ENCODE data around the gene MYF5.

The MYF5 gene

DNA sequence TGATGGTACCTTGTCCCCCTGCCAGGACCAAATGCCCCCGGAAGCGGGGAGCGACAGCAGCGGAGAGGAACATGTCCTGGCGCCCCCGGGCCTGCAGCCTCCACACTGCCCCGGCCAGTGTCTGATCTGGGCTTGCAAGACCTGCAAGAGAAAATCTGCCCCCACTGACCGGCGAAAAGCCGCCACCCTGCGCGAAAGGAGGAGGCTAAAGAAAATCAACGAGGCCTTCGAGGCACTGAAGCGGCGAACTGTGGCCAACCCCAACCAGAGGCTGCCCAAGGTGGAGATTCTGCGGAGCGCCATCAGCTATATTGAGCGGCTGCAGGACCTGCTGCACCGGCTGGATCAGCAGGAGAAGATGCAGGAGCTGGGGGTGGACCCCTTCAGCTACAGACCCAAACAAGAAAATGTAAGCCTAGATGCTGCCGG is 8.9 kb upstream of the MYF5 start:
- no peak for DNase-seq (ENCODE audit: low spot score)

DNA sequence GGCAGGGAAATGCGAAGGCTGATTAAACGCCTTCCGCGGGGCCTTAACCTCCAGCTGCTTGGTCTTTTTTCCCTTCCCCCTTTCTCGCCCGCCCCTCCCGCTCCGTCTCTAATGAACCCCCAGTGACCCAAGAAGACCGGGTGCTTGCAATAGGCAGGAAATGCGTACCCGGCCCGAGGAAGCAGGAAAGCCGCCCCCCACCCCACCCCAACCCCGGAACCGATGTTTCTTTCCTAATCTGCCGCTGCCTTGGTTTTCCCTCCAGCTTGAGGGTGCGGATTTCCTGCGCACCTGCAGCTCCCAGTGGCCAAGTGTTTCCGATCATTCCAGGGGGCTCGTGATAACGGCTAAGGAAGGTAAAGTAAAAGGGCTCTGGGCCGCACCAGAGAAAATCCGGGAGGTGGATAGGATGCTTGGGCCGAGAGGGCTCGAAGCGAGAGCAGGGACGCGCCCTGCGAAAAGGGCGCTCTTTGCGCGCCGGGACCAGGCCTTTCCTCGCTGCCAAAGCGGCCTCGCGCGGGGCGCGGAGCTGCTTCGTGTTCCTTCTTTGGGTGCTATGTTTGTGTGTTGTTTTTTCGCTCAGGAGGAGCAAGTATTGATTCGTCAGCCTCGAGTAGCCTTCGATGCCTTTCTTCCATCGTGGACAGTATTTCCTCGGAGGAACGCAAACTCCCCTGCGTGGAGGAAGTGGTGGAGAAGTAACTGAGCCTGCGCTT is 8.3 kb upstream of the MYF5 start:
- peak; percentile 14 for DNase-seq (ENCODE audit: low spot score)

DNA sequence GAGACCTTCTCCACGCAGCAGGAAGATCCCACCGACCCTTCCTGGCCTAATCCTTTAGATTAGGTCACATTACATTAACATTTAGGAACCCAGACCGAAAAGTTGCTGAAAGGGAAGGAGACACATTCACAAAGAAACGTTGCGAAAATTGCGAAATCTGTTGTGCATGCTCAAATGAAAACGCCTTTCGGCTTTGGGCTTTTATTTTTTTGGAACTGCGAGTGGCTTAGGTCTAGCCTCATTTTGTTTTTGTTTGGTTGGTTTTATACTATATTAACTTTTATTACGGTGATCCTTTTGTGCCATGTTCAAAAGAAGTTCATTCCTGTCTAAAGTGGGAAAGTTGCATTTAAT is 7.8 kb upstream of the MYF5 start:
- DNase-seq (ENCODE audit: low spot score) = no peak

DNA sequence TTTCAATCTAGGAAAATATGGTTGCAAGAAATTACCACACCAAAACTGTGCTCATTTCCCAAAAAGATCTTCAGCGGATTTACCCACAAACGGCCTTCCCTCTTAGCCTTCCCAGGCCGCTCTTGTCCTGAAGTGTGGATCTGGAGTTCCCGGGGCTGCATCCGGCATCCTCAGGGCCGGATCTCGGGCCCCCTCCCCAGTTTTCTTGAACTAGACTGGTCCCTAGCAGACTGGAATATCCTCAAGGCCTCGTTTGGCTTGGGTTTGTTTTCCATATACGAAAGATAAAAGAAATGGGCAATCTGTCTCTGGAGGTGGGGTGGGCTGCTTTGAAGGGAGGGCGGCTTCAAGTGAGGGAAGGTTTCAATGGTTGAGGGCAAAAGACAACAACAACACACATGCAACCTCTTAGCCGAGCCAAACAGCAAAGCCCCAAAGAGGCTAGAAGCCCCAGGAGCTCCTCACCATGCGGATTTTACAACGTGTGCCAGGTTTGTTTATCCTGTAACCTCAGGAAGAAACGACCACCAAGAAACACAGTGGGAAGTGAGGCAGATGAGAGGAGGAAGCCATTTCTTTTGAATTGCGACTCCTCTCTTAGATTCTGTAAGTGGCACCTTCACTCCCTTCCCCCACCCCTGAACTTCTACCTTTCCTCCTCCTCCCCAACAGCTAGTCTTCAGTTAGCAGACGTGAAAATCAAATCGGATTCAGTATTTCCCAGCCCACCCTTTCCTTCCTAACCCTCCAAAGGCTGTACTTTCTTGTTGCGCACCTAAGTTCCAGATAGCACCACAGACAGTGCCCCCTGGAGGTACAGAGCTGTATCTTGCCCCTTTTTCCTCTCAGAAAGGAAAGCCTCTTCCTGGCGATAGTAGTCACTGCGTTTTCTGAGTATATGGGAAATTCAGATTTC is 6.6 kb upstream of the MYF5 start:
- DNase-seq (ENCODE audit: low spot score) = no peak

DNA sequence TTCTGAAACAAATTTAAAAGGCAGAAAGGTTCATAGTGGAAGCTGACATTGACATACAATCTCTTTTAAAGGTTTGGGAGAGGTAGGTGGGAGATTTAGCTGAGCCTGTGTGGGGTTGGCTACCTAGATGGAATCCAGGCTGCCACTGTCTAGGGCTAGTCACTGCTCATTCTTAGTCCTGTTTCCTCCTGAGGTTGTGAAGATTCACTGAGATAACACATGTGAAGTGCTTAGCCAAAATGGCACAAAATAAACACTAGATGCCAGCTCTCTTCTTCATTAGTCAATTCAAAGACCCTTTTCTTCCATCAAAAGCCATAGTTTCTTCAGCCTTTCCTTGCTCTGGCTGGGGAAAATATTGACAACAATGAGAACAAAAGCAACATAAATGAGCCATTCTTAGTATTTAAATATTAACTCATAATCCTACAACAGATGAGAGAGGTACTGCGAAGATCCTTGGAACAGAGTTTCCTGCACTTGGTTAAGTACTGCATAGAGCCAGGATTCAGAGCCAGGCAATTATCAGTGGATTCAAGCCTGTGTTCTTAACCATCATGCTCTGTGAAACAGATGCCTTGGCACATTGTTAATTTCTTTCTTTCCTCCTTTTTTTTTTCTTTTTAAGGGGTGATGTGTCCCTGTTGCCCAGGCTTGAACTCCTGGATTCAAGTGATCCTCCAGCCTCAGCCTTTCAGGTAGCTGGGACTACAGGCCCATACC is 5.8 kb upstream of the MYF5 start:
- no peak for DNase-seq (ENCODE audit: low spot score)

DNA sequence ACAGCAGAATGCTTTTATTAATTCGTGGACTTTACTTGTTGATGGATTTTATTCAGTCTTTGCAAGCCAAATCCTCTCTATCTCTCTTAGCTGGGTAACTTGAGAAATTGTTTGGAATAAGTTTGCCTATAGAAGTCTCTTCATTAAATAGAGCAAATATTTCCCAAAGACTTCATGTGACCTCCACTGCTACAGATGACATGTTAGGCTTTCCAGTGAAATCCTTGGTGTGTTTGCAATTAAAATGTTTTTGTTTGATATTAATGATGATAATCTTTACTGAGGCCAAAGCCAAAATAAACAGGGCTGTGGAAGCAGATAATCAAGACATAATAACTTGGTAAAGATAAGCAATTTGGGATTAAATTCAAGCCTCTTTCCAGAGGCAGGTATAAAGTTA is 4.8 kb upstream of the MYF5 start:
- DNase-seq (ENCODE audit: low spot score) = no peak

DNA sequence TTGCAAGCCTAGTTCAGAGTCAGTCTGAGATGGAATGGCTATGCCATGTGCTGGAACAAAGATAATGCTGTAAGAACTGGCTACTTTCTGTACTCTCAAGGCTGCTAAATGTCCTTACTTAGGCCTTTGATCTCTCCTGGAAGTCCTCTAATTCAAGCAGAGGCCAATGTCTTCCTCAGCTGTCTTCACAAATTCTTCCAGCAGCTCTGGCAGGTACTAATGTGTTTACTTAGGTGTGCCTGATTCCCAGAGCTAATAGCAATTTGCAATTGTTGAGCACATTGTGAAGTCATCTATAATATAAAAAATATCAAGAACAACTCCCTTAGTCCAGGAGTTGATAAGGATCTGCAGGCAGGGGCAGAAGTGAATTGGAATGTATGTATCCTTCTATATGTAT is 3.8 kb upstream of the MYF5 start:
- no peak for DNase-seq (ENCODE audit: low spot score)

DNA sequence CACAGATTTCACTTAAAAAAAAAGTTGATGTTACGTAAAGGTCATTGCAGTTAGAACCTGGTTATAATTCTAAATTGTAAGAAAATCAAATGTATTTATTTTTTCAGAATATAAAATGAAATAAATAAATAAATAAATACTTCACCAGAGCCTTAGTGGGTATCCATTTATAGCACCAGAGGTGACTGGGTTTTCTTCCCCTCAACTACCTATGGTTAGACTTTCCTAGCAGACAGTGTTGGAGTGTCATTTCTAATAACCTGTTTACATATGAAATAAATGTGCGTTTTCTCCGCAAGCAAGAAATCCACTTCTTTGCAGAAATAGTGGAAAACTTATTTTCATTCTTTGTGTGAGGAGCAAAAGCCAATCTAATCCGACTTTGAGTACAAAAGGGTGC is 3.3 kb upstream of the MYF5 start:
- no peak for DNase-seq (ENCODE audit: low spot score)

DNA sequence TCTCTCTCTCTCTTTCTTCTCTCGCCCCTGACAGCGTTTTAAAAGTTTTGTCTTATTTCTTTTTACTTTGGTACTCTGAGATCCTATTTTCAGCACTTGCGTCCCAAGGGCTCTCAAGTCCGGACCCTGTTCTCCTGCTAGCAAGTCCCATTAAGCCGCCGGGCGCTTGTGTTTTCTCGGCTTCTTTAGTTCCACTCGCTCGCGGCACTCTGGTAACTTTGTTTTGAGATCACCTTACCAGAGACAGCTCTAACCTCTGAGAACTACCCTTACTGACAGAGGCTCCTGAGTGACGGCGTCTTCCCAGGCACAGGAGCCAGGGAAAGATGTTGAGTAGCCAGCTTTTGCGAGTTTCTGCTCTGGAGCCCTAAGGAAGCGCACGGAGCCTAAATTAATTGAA is 2.7 kb upstream of the MYF5 start:
- no peak for DNase-seq (ENCODE audit: low spot score)

DNA sequence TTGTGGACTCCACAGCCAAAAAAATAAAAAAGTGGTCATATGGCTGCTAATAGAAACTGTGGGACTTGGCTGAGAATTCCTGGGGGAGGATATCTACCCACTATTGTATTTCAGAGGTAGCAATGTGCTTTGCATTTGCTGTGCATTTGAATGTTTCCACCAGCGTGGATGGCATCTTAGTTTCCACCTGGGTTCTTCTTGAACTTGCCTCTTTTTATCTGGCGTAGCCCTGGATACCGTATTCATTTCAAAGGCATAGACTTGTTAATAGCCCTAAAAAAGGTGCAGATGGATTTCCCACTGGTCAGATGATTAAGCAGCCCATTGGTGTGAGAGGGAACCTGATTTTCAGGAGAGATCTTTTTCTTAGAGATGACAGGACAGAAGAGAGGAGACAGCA is 1.9 kb upstream of the MYF5 start:
- DNase-seq (ENCODE audit: low spot score) = no peak

DNA sequence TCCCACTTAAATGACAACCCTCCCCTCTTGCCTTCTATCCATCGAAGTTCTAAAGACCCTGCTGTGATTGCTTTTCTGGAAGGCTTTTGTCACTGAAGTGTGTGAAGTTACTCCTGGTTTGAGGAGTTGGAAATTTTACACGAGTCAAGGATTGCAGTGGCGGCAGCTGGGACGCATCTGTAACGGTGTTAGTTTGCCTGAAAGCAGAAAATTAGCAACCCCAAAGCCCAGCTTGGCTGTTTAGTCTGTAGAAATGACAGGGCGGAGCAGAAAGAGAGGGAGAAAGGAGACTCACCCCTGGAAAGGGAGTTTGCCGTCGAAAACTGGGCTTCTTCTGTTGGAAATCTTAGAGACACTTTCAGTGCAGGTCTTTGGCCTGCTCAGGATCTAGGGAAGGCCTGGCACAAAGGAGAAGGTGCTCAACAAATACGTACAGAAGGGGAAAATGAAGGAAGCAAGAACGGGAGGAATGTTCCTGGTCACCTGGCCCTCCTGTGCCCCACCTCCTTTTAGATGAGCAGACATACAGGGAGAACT is 931 bp upstream of the MYF5 start:
- DNase-seq (ENCODE audit: low spot score) = no peak

DNA sequence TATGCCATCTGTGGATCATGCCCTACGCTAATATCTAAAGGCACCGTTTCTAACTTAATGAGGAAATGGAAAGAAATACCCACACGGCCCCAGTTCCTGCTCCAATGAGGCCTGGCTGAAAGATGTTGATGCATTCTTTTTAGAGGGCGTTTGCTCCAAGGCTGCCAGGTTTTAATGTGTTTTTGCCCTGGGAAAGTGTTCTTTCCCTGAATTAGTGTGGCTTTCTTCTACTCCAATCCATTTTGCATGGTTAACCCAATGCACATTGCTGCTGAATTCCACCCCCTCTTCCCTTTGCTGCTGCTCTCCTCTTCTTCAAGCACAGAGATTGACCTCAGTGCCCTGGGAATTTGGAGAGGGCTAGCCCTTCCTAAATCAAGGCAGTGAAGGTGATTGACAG is 1.1 kb downstream of the MYF5 start:
- DNase-seq (ENCODE audit: low spot score) = no peak

DNA sequence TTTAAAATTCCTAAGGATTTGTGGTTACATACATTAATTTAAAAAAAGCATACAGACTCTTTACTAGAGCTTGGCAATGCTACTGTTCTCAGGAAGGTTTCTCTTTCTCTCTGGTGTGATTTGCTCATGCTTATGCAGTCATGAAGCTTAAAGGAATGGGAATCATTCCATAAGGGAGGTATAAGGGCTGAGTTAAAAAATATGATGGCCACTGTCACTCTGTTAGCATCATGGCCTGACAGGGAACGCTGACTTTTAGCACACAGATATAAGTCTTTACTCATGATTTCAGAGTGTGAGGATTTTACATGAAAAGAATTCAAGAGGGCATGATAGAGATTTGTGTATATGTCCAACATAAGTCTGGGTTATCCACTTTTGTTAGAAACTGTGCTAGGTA is 3.8 kb downstream of the MYF5 start:
- DNase-seq (ENCODE audit: low spot score) = no peak

DNA sequence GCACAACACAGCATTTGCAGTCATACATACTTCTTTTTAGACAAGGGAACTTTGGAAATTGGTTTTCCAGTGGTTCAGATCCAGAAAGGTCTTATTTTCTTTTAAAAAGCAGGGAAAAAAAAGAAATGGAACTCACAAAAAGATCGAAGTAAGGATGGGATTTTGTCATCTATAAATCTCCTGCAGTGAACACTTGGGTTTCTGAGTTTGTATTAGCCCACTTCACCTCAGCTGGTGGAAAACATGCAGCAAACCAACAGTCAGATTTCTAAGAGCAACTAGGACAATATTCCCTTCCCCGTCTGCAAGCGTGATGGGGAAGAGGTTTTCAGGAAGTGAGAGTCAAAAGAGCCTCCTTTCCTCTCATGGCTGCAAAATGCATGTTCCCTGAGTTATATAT is 4.6 kb downstream of the MYF5 start:
- no peak for DNase-seq (ENCODE audit: low spot score)

DNA sequence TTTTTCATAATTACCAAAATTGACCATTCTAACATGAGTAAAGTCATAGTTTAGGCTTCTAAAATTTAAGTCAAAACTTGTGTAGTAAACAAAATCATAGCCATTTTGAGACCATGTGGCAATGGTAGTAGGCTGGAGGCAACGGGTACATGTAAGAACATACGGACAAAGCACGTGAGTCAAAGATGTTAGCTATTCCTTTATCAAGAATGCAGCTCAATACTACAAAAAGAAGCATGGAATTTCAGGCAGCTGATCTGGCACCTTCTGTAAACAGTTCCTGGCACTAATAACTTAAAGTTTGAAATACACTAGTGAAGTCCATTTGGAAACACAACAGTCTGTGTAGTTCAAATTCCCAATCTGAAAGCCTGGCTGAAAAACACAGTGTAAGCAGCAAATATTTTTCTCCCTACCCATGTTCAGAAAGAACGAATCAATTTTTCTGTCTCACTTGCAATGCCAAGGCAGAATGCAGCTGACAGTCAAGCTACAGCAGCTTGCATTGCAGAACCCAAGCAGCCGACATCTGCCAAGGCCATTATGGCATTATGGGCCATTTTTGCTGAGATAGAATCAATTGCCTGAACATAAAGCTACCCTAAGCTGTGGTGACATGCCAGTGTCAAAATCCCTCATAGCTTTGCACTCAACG is 29.3 kb downstream of the MYF5 start:
- no peak for DNase-seq (ENCODE audit: low spot score)

DNA sequence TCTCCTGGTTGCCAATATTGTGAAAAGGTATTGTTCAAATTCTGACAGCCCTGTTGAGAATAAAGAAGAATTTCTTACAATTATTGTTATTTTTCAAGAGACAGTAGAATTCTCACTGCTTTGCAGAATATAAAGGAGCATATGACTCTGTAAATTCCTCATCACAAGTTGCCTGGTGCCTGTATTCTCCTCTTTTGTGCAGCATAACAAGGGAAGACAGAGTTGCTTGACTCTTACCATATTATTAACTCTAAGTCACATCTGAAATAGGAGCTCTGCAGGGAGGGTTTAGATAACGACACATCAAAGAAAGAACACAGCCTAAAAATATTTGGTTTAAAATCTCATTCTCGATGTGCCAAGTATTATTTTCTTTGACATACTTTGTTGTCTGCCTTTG is 31.1 kb downstream of the MYF5 start:
- DNase-seq (ENCODE audit: low spot score) = no peak

DNA sequence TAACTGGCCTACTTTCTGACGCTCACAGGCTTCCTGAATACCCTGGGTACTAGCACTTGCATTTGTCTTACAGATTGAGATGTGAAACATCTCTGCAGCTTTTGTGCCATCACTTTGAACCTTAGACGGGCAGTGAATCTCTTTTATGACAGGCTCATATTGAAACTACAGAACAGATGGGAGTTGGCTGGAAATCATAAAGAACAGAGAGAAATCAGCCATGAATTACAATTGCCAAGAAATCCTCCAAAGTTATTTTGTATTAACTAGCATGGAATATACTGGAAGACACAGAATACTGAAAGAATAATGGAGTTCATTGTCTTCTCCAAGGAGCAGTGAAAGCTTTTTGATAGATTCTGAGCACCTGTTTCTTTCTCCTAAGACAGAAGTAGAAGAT is 32.7 kb downstream of the MYF5 start:
- DNase-seq (ENCODE audit: low spot score) = no peak

DNA sequence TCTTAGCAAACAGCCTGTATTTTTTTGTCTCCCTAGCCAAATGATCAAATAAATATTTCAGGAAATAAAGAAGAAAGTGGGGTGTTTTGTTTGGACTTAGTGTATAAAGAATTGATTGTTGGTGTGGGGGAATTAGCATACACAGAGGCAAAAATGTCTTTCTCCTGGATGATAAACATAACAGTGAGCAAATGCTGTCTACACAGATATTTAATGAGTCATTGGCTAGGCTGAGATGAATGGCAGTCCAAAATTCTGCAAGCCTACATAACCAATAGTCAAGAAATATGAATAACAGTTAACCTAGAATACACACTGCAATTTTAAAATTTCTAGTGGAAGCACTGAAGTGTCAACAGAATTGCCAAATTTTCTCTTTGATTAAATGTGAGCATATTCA is 35.8 kb downstream of the MYF5 start:
- no peak for DNase-seq (ENCODE audit: low spot score)

DNA sequence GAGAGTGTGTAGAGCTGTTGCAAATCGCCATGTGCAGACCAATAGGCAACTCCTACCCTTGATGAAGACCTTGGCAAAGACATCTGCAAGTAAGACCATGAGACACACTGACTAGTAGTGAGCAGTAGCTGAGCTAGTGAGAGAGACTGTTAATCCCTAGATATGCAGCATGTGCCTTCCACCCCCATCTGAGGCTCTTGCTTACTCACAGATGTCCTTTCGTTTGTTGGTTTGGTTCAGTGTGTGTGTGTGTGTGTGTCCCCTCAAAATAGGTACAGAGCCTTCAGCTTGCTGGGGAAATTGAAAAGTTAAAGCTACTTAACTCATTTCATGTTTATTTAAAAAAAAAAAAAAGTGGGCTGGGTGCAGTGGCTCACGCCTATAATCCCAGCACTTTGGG is 37.6 kb downstream of the MYF5 start:
- no peak for DNase-seq (ENCODE audit: low spot score)

DNA sequence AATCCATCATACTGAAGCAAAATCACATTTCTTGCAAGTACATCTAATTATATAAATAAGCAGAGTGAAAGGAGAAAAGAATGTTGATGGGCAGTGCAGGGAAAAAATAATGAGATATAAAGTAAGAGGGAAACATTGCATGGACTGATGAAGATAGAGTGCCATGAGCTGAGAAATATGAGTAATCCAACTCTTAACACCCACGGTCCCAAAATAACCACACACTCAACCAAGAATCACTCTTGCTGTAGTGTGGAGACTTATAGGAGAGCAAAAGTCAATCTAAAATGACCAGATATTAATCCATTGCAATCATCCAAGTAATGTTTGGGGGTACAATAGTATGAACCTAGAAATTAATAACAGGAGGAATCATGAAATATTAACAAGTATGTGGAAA is 40.2 kb downstream of the MYF5 start:
- DNase-seq (ENCODE audit: low spot score) = no peak

DNA sequence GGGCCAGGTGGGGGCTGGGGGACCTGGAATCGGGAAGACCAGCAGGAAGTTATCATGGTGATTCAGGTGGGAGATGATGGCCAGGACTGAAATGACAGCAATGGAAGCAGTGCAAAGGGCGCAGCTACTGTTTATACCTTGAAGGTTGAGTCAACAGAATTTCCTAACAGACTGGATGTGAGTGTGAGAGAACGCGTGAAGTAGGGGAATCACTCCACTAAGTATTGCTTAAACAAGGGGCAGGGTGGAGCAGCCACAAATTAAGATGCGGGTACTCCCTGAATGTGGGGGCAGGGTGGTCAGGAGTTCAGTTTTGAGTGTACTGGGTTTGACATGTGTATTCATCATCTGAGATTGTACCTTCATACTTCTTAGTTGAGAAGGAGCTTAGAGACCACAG is 45.1 kb downstream of the MYF5 start:
- DNase-seq (ENCODE audit: low spot score) = no peak

DNA sequence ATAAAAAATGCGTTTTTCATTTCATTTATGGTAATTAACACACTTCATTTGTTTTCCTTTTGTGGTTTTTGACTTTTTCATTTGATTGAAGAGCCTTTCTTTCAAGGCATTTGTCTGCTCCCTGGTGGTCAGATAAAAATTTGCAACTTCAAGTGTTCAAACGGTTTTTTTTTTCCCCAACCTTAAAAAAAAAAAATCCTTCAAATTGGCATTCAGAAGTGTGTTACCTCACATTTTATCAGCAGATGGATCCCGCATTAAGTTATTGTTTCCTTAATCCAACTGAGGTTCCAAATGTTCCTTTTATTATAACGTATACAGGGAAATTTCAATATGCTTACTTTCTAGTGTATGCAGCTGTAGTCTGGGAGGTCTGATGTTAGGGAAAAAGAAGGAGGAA is 47.2 kb downstream of the MYF5 start:
- DNase-seq (ENCODE audit: low spot score) = peak; percentile 56
